GM23338 (cell line): ENCODE measurements around the gene DLX4. TPM values are rescaled to one million over a fixed set of nuclear protein-coding genes. Genes with fewer than 3 reads are reported as not detected.

Experiments
- ATAC-seq: fragments of 200-7000 bp; cut with Tn5 transposase; 3 replicates; pipeline ENCODE4 v1.9.1; 2020
- DNase-seq: peaks from one replicate; pipeline ENCODE4 v3.0.0-alpha.2; 2015; ENCODE audit warnings: low spot score
- H2AFZ ChIP-seq: fragments of 200-600 bp; sonication (generic); 2 replicates; pipeline ENCODE4 v1.8.0; 2016; ENCODE audit warnings: antibody characterized with exemption, mild to moderate bottlenecking, moderate library complexity
- H3F3A ChIP-seq: fragments of 200-600 bp; sonication (generic); replicated peaks from 2 replicates; pipeline ENCODE4 v1.8.0; 2017; ENCODE audit warnings: antibody characterized with exemption, mixed run types, low read depth
- H3K27ac ChIP-seq: fragments of 200-600 bp; sonication (generic); 2 replicates; pipeline ENCODE4 v1.6.1; 2016; ENCODE audit warnings: low read depth
- H3K27me3 ChIP-seq: fragments of 200-600 bp; sonication (generic); 2 replicates; pipeline ENCODE4 v1.8.0; 2016; ENCODE audit warnings: mild to moderate bottlenecking, mixed run types, moderate library complexity; ENCODE audit not compliant: insufficient read depth
- H3K36me3 ChIP-seq: fragments of 200-600 bp; sonication (generic); 2 replicates; pipeline ENCODE4 v1.8.0; 2016; ENCODE audit warnings: mild to moderate bottlenecking; ENCODE audit not compliant: insufficient read depth
- H3K4me1 ChIP-seq: fragments of 200-600 bp; sonication (generic); 2 replicates; pipeline ENCODE4 v1.8.0; 2016; ENCODE audit warnings: mild to moderate bottlenecking, moderate library complexity; ENCODE audit not compliant: insufficient read depth
- H3K4me2 ChIP-seq: fragments of 200-600 bp; sonication (generic); 2 replicates; pipeline ENCODE4 v1.7.1; 2017; ENCODE audit warnings: mixed run types
- H3K4me3 ChIP-seq: fragments of 200-600 bp; sonication (generic); 2 replicates; pipeline ENCODE4 v1.6.1; 2016; ENCODE audit warnings: mixed run types
- H3K79me2 ChIP-seq: fragments of 200-600 bp; sonication (generic); replicated peaks from 2 replicates; pipeline ENCODE4 v1.8.0; 2017; ENCODE audit warnings: mild to moderate bottlenecking; ENCODE audit not compliant: insufficient read depth
- H3K9me2 ChIP-seq: fragments of 200-600 bp; sonication (generic); 2 replicates; pipeline ENCODE4 v1.8.0; 2017; ENCODE audit not compliant: insufficient read depth
- H4K20me1 ChIP-seq: fragments of 200-600 bp; sonication (generic); replicated peaks from 2 replicates; pipeline ENCODE4 v1.8.0; 2017; ENCODE audit warnings: mild to moderate bottlenecking; ENCODE audit not compliant: insufficient read depth
- H3K27ac Mint-ChIP-seq: 2 replicates; pipeline ENCODE4 v1.8.0; 2020; ENCODE audit warnings: inconsistent platforms, mild to moderate bottlenecking, moderate library complexity, mixed read lengths
- H3K27me3 Mint-ChIP-seq: 3 replicates; pipeline ENCODE4 v1.8.0; 2022; ENCODE audit warnings: low read depth, mild to moderate bottlenecking, moderate library complexity, mixed read lengths, inconsistent platforms; ENCODE audit not compliant: insufficient read depth, poor library complexity
- H3K36me3 Mint-ChIP-seq: 3 replicates; pipeline ENCODE4 v1.8.0; 2021; ENCODE audit warnings: low read depth, mild to moderate bottlenecking, inconsistent platforms, moderate library complexity, mixed read lengths
- H3K4me1 Mint-ChIP-seq: 3 replicates; pipeline ENCODE4 v1.8.0; 2020; ENCODE audit warnings: mild to moderate bottlenecking, inconsistent platforms, mixed read lengths
- H3K4me3 Mint-ChIP-seq: 3 replicates; pipeline ENCODE4 v1.8.0; 2021; ENCODE audit warnings: moderate library complexity, mild to moderate bottlenecking, inconsistent platforms, mixed read lengths
- H3K9me3 Mint-ChIP-seq: 3 replicates; pipeline ENCODE4 v1.8.0; 2020; ENCODE audit warnings: moderate library complexity, mild to moderate bottlenecking, inconsistent platforms, mixed read lengths
- CREB1 ChIP-seq: fragments of 250-450 bp; sonication (Bioruptor Pico); IDR thresholded peaks from 2 replicates; pipeline ENCODE4 v1.5.0; 2020; ENCODE audit warnings: low read depth, mild to moderate bottlenecking, moderate library complexity
- ETS1 ChIP-seq: IDR thresholded peaks from 2 replicates; pipeline ENCODE4 v1.6.1; 2016; ENCODE audit warnings: antibody characterized with exemption
- JUNB ChIP-seq: IDR thresholded peaks from one replicate; pipeline ENCODE4 v1.6.1; 2016; ENCODE audit warnings: antibody characterized with exemption; ENCODE audit not compliant: unreplicated experiment
- REST ChIP-seq: IDR thresholded peaks from one replicate; pipeline ENCODE4 v1.6.1; 2018; ENCODE audit warnings: antibody characterized with exemption; ENCODE audit not compliant: unreplicated experiment
- ZNF114 ChIP-seq: fragments of 250-450 bp; sonication (Bioruptor Pico); IDR thresholded peaks from 2 replicates; pipeline ENCODE4 v1.5.0; 2020; ENCODE audit warnings: mild to moderate bottlenecking, moderate library complexity
- polyA plus RNA-seq: library from polyadenylated mRNA; unstranded; fragments of >200 nt; fragmentation: Nextera tagmentation; extraction: Ambion mirVana; gene quantifications from 2 replicates; pipeline ENCODE4 v1.2.1, GENCODE V29; 2016
- total RNA-seq: library from RNA; depleted of rRNA; stranded (reverse); fragments of >200 nt; shearing (Covaris generic); gene quantifications from 2 replicates; pipeline ENCODE4 v1.2.3, GENCODE V29; 2014

Gene DLX4
- total and polyA plus RNA-seq, 2 experiments from 2014 or later, result 0.10 to 0.79 TPM

GRCh38 chr17:49984776-49985175 lies 15.8 kb downstream of the DLX4 start:
- Histone ChIP-seq H3K4me3 (no peak overlapping the region), H3K36me3 (no peaks in the 10 kb centered on the region), H3K27me3 (peaks cover 73% of the 10 kb centered on the region), H3K27ac (no peak overlapping the region), H3K79me2 (no peaks in the 10 kb centered on the region), H3K4me2 (no peak overlapping the region), H4K20me1 (no peaks in the 10 kb centered on the region), H3F3A (0 out of 2 replicates have a peak, but pooled peaks cover 4% of the 10 kb centered on the region), H3K4me1 (peaks cover 13% of the 10 kb centered on the region), H3K9me2 (no peaks in the 10 kb centered on the region), H2AFZ (no peak overlapping the region)
- ATAC-seq (no peak), DNase-seq (no peak)
- Mint-ChIP-seq H3K9me3 (no peaks in the 10 kb centered on the region), H3K4me3 (no peak overlapping the region), H3K27ac (no peak overlapping the region), H3K36me3 (no peaks in the 10 kb centered on the region), H3K27me3 (peaks cover 34% of the 10 kb centered on the region), H3K4me1 (peaks cover 26% of the 10 kb centered on the region)
- TF ChIP-seq CREB1 (CRISPR knock-in tag) (no peak), REST (no peak), ETS1 (no peak), ZNF114 (CRISPR knock-in tag) (no peak)

GRCh38 chr17:49985310-49985990 lies 16.5 kb downstream of the DLX4 start:
- peaks cover 12% of the 10 kb centered on the region for H3K4me1 ChIP-seq
- no peak overlapping the region for H3K27ac ChIP-seq
- H2AFZ ChIP-seq, result no peak overlapping the region
- peaks cover 22% of the 10 kb centered on the region for H3K4me1 Mint-ChIP-seq
- no peak overlapping the region for H3K4me3 Mint-ChIP-seq
- no peak overlapping the region for H3K4me2 ChIP-seq
- ATAC-seq (no peak), DNase-seq (no peak)
- H3K9me3 Mint-ChIP-seq, result no peaks in the 10 kb centered on the region
- no peak overlapping the region for H3K27ac Mint-ChIP-seq
- H3K36me3 ChIP-seq, result no peaks in the 10 kb centered on the region
- H3K4me3 ChIP-seq, result no peak overlapping the region
- no peaks in the 10 kb centered on the region for H3K9me2 ChIP-seq
- no peaks in the 10 kb centered on the region for H3K79me2 ChIP-seq
- no peaks in the 10 kb centered on the region for H3K36me3 Mint-ChIP-seq
- H3F3A ChIP-seq, result 0 out of 2 replicates have a peak, but pooled peaks cover 4% of the 10 kb centered on the region
- H3K27me3 ChIP-seq, result peaks cover 73% of the 10 kb centered on the region
- peaks cover 36% of the 10 kb centered on the region for H3K27me3 Mint-ChIP-seq
- H4K20me1 ChIP-seq, result no peaks in the 10 kb centered on the region
- TF ChIP-seq ZNF114 (CRISPR knock-in tag), result no peak
- TF ChIP-seq REST, result no peak
- TF ChIP-seq CREB1 (CRISPR knock-in tag), result no peak
- TF ChIP-seq JUNB, result no peak
